Endometrium (tissue), 2 donors: ENCODE measurements around the gene CATSPERB.
"Not testable (repeated sequence)": the region's sequence is repeated elsewhere in the genome, so short reads cannot be mapped to it uniquely, and the experiment has no call there.

ENCODE experiments used
- FAIRE-seq: peaks from 2 replicates; lab custom pipeline; 2012; peaks lifted over from hg19 to GRCh38; lab: Jason Lieb, UNC
- donor health status: control.
- donor health status: control.

Gene CATSPERB

DNA sequence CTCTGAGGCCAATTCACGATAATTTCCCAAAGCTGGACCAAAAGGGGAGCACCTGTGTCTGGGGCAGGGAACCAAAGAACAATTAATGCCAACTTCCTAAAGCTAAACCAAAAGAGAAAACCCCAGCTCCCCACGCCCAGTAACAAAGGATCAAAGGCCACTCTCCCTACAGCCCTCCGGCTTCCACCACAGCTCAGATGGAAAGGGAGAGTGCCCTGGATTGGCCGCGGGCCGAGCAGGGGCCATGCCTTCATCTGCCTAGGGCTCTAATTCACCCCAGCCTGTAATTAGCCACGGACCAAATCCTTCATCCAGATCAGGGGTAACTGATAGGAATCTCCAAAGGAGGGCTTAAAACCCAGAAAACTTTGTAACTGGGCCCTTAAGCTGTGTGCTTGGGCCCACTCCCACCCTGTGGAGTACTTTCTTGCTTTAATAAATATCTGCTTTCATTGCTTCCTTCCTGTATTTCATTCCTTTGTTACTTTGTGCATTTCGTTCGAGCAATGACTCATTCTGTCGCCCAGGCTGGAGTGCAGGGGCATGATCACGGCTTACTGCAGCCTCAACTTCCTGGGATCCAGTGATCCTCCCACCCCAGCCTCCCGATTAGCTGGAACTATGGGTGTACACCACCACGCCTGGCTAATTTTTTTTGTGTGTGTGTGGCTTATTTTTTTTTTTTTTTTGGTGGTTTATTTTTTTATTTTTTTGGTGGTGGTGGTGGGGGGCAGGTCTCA, 156.2 kb downstream of the CATSPERB start:
- FAIRE-seq: no peak

DNA sequence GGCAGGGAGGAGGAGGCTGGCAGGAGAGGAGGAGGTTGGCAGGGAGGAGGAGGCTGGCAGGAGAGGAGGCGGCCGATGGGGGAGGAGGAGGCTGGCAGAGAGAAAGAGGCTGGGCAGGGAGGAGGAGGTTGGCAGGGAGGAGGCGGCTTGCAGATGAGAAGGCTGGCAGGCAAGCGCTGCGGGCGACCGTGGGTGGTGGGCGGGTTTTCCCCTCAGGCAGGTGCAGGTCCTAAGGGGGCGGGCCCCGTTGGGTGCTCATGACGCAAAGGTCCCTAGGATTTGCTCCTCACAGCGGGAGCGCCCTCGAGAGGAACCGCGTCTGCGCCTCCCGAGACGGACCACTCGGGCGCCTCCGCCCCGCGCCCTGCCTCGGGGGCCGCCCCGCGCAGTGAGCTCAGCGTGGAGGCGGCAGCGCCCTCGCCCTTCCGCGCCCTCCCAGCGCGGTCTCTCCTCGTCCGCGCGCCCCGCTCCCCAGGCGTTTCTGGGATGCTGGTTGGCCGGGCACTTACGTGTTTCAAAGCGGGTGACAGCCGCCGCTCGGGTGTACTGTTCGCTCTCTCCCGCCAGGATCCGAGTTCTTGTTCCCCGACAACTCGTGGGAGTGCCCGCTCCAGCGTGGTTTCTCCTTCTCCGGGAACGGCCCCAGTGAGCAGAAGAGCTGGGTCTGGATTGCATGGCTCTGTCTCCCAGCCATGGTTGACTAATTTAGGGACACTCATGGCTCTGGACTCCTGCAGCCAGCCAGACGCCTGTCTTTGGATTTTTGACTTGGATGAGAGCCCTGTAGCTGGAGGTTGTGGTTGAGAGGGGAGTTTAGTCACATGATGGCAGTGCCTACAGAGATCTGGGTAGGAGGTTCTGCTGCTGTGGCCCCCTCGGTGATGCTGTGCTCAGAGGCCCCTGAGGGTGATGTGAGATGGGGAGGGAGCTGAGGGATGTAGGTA, 157.7 kb downstream of the CATSPERB start:
- FAIRE-seq: no peak

DNA sequence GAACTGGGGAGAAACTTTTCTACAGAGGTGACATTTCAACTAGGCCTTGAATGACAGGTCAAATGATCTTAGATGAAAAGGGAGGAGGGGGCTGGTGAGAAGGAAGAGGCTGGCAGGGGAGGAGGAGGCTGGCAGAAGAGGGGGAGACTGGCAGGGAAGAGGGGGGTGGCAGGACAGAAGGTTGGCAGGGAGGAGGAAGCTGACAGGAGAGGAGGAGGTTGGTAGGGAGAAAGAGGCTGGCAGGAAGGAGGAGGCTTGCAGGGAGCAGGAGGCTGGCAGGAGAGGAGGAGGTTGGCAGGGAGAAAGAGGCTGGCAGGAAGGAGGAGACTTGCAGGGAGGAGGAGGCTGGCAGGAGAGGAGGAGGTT, 158.4 kb downstream of the CATSPERB start:
- no peak for FAIRE-seq

DNA sequence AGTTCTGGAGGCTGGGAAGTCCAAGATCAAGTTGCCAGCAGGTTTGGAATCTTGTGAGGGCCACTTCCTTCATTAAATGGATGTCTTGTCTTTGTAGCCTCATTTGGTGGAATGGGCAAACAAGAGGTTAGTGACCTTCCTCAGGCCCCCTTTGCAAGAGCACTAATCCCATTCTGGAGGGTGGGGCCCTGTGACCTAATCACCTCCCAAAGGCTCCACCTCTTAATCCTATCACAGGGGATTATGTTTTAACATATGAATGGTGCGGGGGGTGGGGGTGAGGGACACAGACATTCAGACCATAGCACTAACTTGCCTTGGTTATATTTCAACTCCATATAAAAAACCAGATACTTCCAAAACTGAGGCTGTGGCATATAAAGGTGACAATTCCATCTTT, 161.9 kb downstream of the CATSPERB start:
- FAIRE-seq: no peak

DNA sequence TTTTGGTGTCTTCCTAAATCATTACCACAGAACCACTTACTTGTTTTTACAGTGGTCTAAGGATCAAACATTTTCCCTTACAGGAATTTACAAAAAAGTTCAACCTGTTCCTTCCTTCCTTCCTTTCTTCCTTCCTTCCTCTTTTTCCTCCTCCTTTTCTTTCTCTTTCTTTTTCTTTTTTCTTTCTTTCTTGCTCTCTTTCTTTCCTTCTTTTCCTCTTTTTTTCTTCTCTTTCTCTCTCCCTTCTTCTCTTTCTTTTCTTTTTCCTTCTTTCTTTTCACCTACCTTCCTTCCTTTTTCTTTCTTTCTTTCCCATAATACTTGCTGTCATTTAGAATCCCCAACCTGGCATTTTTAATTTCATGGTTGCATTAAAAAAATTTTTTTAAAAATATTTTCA, 162.6 kb downstream of the CATSPERB start:
- no peak for FAIRE-seq

DNA sequence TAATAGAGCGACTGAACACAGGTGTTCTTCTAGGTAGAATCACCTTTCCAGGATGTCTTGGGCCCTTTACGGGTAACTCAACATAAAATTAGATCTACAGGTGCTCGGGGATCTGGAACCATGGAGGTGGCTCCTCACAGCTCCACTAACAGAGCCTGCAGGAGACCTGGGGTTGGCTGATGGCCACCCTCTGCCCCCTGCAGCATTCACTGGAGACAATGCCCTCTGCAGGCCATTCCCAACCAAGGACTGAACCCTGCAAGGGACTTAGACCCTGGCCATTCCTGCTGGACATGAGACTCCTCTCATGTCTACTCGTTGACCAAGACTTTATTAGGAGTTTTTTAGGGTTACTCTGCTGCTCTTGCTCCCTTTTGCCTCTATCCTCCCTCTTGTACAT, 163.3 kb downstream of the CATSPERB start:
- no peak for FAIRE-seq

DNA sequence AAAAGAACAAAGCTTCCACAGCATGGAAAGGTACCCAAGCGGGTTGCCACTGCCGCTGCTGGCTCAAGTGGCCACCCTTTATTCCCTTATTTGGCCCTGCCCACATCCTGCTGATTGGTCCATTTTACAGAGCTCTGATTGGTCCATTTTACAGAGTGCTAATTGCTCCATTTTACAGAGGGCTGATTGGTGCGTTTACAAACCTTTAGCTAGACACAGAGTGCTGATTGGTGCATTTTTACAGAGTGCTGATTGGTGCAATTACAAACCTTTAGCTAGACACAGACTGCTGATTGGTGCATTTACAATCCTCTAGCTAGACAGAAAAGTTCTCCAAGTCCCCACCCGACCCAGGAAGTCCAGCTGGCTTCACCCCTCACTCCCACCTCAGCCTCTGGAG, 164.1 kb downstream of the CATSPERB start:
- FAIRE-seq: not testable (repeated sequence)

DNA sequence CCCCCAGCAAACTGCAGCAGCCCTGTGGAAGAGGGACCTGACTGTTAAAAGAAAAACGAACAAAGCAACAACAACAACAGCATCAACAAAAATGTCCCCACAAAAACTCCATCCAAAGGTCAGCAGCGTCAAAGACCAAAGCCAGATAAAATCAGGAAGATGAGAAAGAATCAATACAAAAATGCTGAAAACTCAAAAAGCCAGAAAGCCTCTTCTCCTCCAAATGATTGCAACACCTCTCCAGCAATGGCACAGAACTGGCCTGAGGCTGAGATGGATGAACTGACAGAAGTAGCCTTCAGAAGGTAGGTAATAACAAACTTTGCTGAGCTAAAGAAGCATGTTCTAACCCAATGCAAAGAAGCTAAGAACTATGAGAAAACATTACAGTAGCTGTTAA, 176.4 kb downstream of the CATSPERB start:
- FAIRE-seq: no peak

DNA sequence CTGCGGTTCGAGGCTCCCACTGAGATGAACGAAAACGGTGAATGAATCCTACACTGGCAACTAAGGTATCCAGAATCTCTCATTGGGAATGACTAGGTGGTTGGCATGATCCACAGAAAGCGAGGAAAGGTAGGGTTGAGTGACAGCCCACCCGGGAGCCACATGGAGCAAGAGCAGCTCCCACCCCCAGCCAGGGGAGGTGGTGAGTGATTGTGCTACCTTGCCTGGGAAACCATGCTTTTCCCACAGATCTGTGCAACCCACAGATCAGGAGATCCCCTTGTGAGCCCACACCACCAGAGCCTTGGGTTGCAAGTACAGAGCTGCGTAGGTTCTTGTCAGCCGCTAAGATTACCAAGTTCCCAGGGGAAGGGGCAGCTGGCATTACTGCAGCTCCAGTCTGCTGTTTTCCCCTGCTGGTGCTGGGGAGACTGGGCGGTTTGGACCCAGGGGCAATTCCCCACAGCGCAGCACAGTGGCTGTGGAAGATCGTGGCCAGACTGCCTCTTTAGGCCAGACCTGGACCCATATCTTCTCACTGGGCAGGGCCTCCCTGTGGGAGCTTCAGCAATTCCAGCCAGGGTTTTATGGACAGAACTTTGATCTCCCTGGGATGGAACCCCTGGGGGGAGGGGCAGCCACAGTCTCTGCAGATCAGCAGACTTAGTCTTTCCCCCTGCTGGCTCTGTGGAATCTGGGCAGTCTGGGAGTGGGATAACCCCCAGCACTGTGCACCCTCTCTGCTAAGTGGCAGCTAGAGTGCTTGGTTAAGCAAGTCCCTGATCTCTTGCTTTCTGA, 177.2 kb downstream of the CATSPERB start:
- no peak for FAIRE-seq

DNA sequence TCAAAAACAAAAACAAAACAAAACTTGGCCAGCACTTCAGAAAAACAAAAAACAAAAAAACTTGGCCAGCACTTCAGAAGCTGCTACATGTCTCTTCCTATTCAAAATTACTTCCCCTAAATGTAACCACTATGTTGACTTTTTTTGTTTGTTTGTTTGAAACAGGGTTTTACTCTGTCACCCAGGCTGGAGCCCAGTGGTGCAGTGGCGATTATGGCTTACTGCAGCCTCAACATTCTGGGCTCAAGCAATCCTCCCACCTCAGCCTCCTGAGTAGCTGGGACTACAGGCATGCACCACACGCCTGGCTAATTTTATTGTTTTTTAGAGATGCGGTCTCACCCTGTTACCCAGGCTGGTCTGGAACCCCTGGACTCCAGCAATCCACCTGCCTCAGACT, 183.8 kb downstream of the CATSPERB start:
- FAIRE-seq: no peak

DNA sequence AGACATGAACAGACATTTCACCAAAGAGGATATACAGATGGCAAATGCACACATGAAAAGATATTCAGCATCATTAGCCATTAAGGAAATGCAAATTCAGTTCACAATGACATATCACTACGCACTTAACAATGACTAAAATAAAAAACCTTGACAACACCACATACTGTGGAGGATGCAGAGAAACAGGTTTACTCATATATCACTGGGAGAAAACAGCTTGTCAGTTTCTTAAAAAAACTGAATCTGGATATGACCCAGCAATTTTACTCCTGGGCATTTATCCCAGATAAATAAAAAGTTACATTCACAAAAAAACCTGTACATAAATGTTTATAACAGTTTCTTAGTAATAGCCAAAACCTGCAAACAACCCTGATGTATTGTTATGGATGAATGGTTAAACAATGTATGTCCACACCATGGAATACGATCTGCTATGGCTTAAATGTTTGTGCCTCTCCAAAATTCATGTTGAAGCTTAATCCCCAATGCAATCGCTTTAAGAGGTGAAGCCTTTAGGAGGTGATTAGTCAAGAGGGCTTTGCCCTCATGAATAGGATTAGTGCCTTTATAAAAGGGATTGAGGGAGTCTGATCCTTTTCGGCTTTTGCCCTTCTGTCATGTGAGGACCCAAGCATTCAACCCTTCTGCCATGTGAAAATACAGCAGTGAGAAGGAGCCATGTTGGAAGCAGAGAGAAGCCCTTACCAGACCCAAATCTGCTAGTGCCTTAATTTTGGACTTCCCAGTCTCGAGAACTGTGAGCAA, 185.8 kb downstream of the CATSPERB start:
- FAIRE-seq: no peak

DNA sequence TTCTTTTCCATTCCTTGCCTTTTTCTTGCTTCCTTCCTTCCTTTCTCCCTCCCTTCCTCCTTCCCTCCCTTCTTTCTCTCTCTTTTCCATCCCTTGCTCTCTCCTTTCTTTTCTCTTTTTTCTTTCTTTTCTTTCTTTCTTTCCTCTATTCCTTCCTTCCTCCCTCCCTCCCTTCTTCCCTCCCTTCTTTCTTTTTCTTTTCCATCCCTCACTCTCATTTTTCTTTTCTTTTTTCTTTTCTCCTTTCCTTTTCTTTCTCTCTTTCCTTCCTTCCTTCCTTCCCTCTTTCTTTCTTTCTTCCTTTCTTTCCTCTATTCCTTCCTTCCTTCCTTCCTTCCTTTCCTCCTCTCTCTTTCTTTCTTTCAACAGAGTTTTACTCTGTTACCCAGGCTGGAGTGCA, 186.7 kb downstream of the CATSPERB start:
- FAIRE-seq: no peak

DNA sequence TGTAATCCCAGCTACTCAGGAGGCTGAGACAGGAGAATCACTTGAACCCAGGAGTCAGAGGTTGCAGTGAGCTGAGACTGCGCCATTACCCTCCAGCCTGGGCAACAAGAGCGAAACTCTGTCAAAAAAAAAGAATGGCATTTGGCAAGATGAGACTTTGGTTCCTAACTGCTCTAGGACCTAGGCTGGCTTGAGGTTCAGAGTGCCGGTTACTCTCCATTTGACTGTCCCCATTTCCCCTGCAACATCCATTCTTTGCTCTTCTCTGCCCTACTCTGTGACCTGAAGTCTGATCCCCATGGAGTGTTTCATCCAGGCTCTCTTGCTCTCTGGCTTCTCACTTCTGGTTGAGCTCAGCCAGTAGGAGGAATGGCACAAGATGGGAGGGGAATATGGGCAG, 195.6 kb downstream of the CATSPERB start:
- no peak for FAIRE-seq

DNA sequence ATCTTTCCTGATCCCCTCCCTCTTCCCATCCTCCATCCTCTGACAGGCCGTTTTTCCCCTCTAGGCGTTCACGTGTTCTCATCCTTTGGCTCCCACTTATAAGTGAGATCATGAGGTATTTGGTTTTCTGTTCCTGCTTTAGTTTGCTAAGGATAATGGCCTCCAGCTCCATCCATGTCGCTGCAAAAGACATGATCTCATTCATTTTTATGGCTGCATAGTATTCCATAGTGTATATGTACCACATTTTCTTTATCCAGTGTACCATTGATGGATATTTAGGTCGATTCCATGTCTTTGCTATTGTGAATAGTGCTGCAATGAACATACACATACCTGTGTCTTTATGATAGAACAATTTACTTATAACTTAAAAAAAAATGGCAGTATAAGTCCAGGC, 197.8 kb downstream of the CATSPERB start:
- not testable (repeated sequence) for FAIRE-seq

DNA sequence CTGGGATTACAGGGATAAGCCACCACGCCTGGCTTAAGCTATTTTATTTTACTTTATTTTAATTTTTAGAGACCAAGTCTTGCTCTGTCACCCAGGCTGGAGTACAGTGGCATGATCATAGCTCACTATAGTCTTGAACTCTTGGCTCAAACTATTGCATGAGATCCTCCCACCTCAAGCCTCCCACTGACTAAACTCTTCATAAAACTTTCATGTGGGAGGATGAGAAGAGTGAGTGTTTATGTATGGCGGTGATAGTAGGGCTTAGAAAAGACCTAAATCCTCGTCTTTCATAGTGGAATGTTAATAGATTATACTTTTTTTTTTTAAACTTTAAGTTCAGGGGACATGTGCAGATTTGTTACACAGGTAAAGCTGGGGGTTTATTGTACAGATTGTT, 198.3 kb downstream of the CATSPERB start:
- no peak for FAIRE-seq
